H9 (cell line): Measurements from ENCODE around the gene USP37. TPM values are rescaled to one million over a fixed set of nuclear protein-coding genes. Genes with fewer than 3 reads are reported as not detected.

Experiments used
- DNase-seq: peaks from one replicate; pipeline ENCODE4 v3.0.0-alpha.2; 2017
- H2AFZ ChIP-seq: one replicate; pipeline ENCODE4 v1.6.1; 2013; ENCODE audit warnings: mild to moderate bottlenecking, low read length, control low read depth, moderate library complexity
- H2AK5ac ChIP-seq: 2 replicates; pipeline ENCODE4 v1.6.1; 2013; ENCODE audit warnings: low read length, control low read depth, mixed read lengths; ENCODE audit not compliant: insufficient read length
- H2BK120ac ChIP-seq: one replicate; pipeline ENCODE4 v1.6.1; 2013; ENCODE audit warnings: low read depth, mild to moderate bottlenecking, low read length, control low read depth, inconsistent platforms; ENCODE audit not compliant: poor library complexity, severe bottlenecking
- H2BK12ac ChIP-seq: 2 replicates; pipeline ENCODE4 v1.6.1; 2013; ENCODE audit warnings: low read length, control low read depth, mixed read lengths, low read depth; ENCODE audit not compliant: insufficient read length
- H2BK15ac ChIP-seq: 2 replicates; pipeline ENCODE4 v1.6.1; 2013; ENCODE audit warnings: low read depth, low read length, control low read depth
- H2BK20ac ChIP-seq: one replicate; pipeline ENCODE4 v1.6.1; 2013; ENCODE audit warnings: low read depth, mild to moderate bottlenecking, low read length, control low read depth, inconsistent platforms; ENCODE audit not compliant: poor library complexity, severe bottlenecking
- H2BK5ac ChIP-seq: 2 replicates; pipeline ENCODE4 v1.6.1; 2013; ENCODE audit warnings: low read length, control low read depth, mixed read lengths; ENCODE audit not compliant: insufficient read length
- H3K14ac ChIP-seq: 2 replicates; pipeline ENCODE4 v1.6.1; 2013; ENCODE audit warnings: low read length, control low read depth; ENCODE audit not compliant: insufficient read depth
- H3K18ac ChIP-seq: 2 replicates; pipeline ENCODE4 v1.6.1; 2013; ENCODE audit warnings: low read depth, mild to moderate bottlenecking, mixed read lengths, low read length, control low read depth; ENCODE audit not compliant: insufficient read length
- H3K23ac ChIP-seq: 2 replicates; pipeline ENCODE4 v1.6.1; 2013; ENCODE audit warnings: low read length, control low read depth, mixed read lengths, low read depth; ENCODE audit not compliant: insufficient read length
- H3K23me2 ChIP-seq: 2 replicates; pipeline ENCODE4 v1.6.1; 2013; ENCODE audit warnings: low read depth, mild to moderate bottlenecking, mixed read lengths, low read length, control low read depth; ENCODE audit not compliant: insufficient read length, poor library complexity, severe bottlenecking
- H3K27ac ChIP-seq: 2 replicates; pipeline ENCODE4 v1.5.1; 2013; ENCODE audit warnings: low read length, control low read depth, mixed read lengths, low read depth; ENCODE audit not compliant: insufficient read length
- H3K27me3 ChIP-seq: 2 replicates; pipeline ENCODE4 v1.6.1; 2013; ENCODE audit warnings: low read length, control low read depth, inconsistent platforms; ENCODE audit not compliant: insufficient read depth
- H3K4ac ChIP-seq: 2 replicates; pipeline ENCODE4 v1.6.1; 2013; ENCODE audit warnings: low read depth, mild to moderate bottlenecking, control low read depth, inconsistent platforms, low read length, moderate library complexity
- H3K4me1 ChIP-seq: 2 replicates; pipeline ENCODE4 v1.6.1; 2013; ENCODE audit warnings: low read length, control low read depth, inconsistent platforms; ENCODE audit not compliant: insufficient read depth
- H3K4me2 ChIP-seq: 2 replicates; pipeline ENCODE4 v1.6.1; 2013; ENCODE audit warnings: low read length, control low read depth, mixed read lengths; ENCODE audit not compliant: insufficient read length, insufficient read depth
- H3K56ac ChIP-seq: 2 replicates; pipeline ENCODE4 v1.6.1; 2013; ENCODE audit warnings: low read depth, mild to moderate bottlenecking, mixed read lengths, low read length, control low read depth; ENCODE audit not compliant: insufficient read length
- H3K79me1 ChIP-seq: 2 replicates; pipeline ENCODE4 v1.6.1; 2013; ENCODE audit warnings: low read depth, mild to moderate bottlenecking, moderate library complexity, low read length, control low read depth, inconsistent platforms; ENCODE audit not compliant: insufficient read depth, poor library complexity, severe bottlenecking
- H3K79me2 ChIP-seq: 2 replicates; pipeline ENCODE4 v1.6.1; 2013; ENCODE audit warnings: low read length, control low read depth, inconsistent platforms; ENCODE audit not compliant: insufficient read depth
- H3K9ac ChIP-seq: 2 replicates; pipeline ENCODE4 v1.6.1; 2013; ENCODE audit warnings: low read length, control low read depth, mixed read lengths; ENCODE audit not compliant: insufficient read length; ENCODE audit errors: extremely low read depth
- H3K9me3 ChIP-seq: one replicate; pipeline ENCODE4 v1.6.1; 2013; ENCODE audit warnings: low read depth, low read length, inconsistent platforms; ENCODE audit not compliant: control insufficient read depth
- H3T11ph ChIP-seq: one replicate; pipeline ENCODE4 v1.6.1; 2013; ENCODE audit warnings: mild to moderate bottlenecking, low read length, control low read depth, inconsistent platforms
- H4K20me1 ChIP-seq: one replicate; pipeline ENCODE4 v1.6.1; 2013; ENCODE audit not compliant: control insufficient read depth, insufficient read length, insufficient read depth
- H4K5ac ChIP-seq: 2 replicates; pipeline ENCODE4 v1.6.1; 2013; ENCODE audit warnings: low read depth, mild to moderate bottlenecking, mixed read lengths, low read length, control low read depth; ENCODE audit not compliant: insufficient read length
- H4K8ac ChIP-seq: replicated peaks from 2 replicates; pipeline ENCODE4 v1.6.1; 2013; ENCODE audit warnings: low read length, control low read depth, mixed read lengths, low read depth; ENCODE audit not compliant: insufficient read length
- H4K91ac ChIP-seq: 2 replicates; pipeline ENCODE4 v1.6.1; 2013; ENCODE audit warnings: low read depth, mild to moderate bottlenecking, moderate library complexity, mixed read lengths, low read length, control low read depth; ENCODE audit not compliant: insufficient read length
- H3K27ac Mint-ChIP-seq, 3 experiments: 2 replicates in 2 of 3; 3 replicates in 1 of 3; pipeline ENCODE4 v1.8.0; 2020 to 2021; ENCODE audit warnings: mixed read lengths in 3 of 3, mild to moderate bottlenecking in 1 of 3, moderate library complexity in 1 of 3
- H3K27me3 Mint-ChIP-seq: 2 replicates; pipeline ENCODE4 v1.8.0; 2021; ENCODE audit warnings: low read depth, mild to moderate bottlenecking, moderate library complexity, mixed read lengths
- H3K36me3 Mint-ChIP-seq, 3 experiments: 2 replicates in 2 of 3; 3 replicates in 1 of 3; pipeline ENCODE4 v1.8.0; 2020 to 2021; ENCODE audit warnings: low read depth in 3 of 3, mixed read lengths in 3 of 3; ENCODE audit not compliant: insufficient read depth in 1 of 3
- H3K4me1 Mint-ChIP-seq, 2 experiments: 2 replicates each; pipeline ENCODE4 v1.8.0; 2020; ENCODE audit warnings: mixed read lengths in 2 of 2
- H3K4me3 Mint-ChIP-seq, 2 experiments: 2 replicates in 1 of 2; 3 replicates in 1 of 2; pipeline ENCODE4 v1.8.0; 2020 to 2021; ENCODE audit warnings: mild to moderate bottlenecking in 2 of 2, mixed read lengths in 2 of 2, moderate library complexity in 1 of 2
- H3K9me3 Mint-ChIP-seq, 2 experiments: 2 replicates in 1 of 2; 3 replicates in 1 of 2; pipeline ENCODE4 v1.8.0; 2020; ENCODE audit warnings: mild to moderate bottlenecking in 2 of 2, mixed read lengths in 2 of 2, moderate library complexity in 1 of 2
- CTCF ChIP-seq: fragments of 200-600 bp; sonication (generic); conservative IDR thresholded peaks from 3 replicates; pipeline ENCODE4 v1.8.0; 2021; ENCODE audit warnings: antibody characterized with exemption, mild to moderate bottlenecking
- WGBS: extraction: QIAGEN DNeasy Blood & Tissue Kit; methylation state at CpG from one replicate; pipeline ENCODE4 v1.1.7; 2013; ENCODE audit warnings: missing lambda C conversion rate, low lambda C conversion rate, mixed read lengths; ENCODE audit not compliant: insufficient read length; ENCODE audit errors: extremely low coverage; 5-methylcytosine and 5-hydroxymethylcytosine counted together
- total RNA-seq: library from RNA; stranded (reverse); gene quantifications from 2 replicates; pipeline ENCODE4 v1.2.1, GENCODE V29; 2021

USP37 gene
- total RNA-seq, 1 experiment from 2014 or later, result 34.9 TPM

GRCh38 chr2:218427741-218428140 is 140.4 kb downstream of the USP37 start:
- WGBS, result no CpG with 5 or more reads among the region's 11 CpGs
- H2AFZ ChIP-seq, result no peak overlapping the region

More at GRCh38 chr2:218427741-218428140, 140.4 kb downstream of the USP37 start:
- Histone ChIP-seq H4K5ac (no peak overlapping the region), H2BK5ac (no peak overlapping the region), H3K56ac (no peak overlapping the region), H3K9ac (no peak overlapping the region), H3T11ph (no peak overlapping the region), H3K4ac (no peak overlapping the region), H3K79me2 (no peaks in the 10 kb centered on the region), H2BK20ac (no peak overlapping the region), H3K79me1 (no peaks in the 10 kb centered on the region), H3K9me3 (no peaks in the 10 kb centered on the region), H3K4me1 (no peaks in the 10 kb centered on the region), H3K23ac (no peak overlapping the region), H3K4me2 (no peak overlapping the region), H3K23me2 (no peaks in the 10 kb centered on the region), H4K91ac (no peak overlapping the region), H3K18ac (no peak overlapping the region), H3K27me3 (no peaks in the 10 kb centered on the region), H2AK5ac (no peak overlapping the region), H3K27ac (no peak overlapping the region), H2BK120ac (no peak overlapping the region), H2BK15ac (no peak overlapping the region), H3K14ac (no peak overlapping the region), H4K8ac (no peak overlapping the region), H2BK12ac (no peak overlapping the region), H4K20me1 (no peaks in the 10 kb centered on the region)
- Mint-ChIP-seq H3K27me3 (peaks cover 1% of the 10 kb centered on the region), H3K36me3 (peaks cover 0 to 4% (median 0%) of the 10 kb centered on the region in 3 experiments; a peak in 1 of 7 replicates), H3K4me1 (peaks cover 2 to 3% of the 10 kb centered on the region in 2 experiments; a peak in 1 of 4 replicates), H3K27ac (no peak overlapping the region), H3K9me3 (no peaks in the 10 kb centered on the region), H3K4me3 (no peak overlapping the region)
- DNase-seq, result peak; percentile 67
- TF ChIP-seq CTCF, result no peak
